Stimulated activated CD8-positive, alpha-beta memory T cell treated with anti-CD3 and anti-CD28 coated beads, Interleukin-12 subunit alpha, Interleukin-12 subunit beta, amount 100 ng/mL, for 4 hours (primary cell): ENCODE results near the gene CLCN6.
A peak's percentile ranks its signal among the peaks of the same experiment; 100 is the strongest.

Source experiments
- DNase-seq: peaks from one replicate; pipeline ENCODE4 v3.0.0-alpha.2; 2020; ENCODE audit warnings: low read depth

CLCN6 gene

GRCh38 chr1:11855430-11855829 lies 49.4 kb downstream of the CLCN6 start:
- DNase-seq, result no peak

GRCh38 chr1:11856698-11857097 lies 50.7 kb downstream of the CLCN6 start:
- no peak for DNase-seq

GRCh38 chr1:11857164-11857851 lies 51.3 kb downstream of the CLCN6 start:
- DNase-seq, result no peak

GRCh38 chr1:11858158-11858557 lies 52.2 kb downstream of the CLCN6 start:
- DNase-seq, result no peak

- DNase-seq, result no peak
Observed at GRCh38 chr1:11858613-11858967, 52.6 kb downstream of the CLCN6 start, which contains the start of gene NPPB. TSS of gene NPPB (minus strand) at chr1:11858945. CDS start at chr1:11858833, 112 bp downstream.

- peak; percentile 14 for DNase-seq
Observed at GRCh38 chr1:11858968-11859871, 53.2 kb downstream of the CLCN6 start.

GRCh38 chr1:11860083-11860482 lies 54.1 kb downstream of the CLCN6 start:
- DNase-seq, result no peak

- no peak for DNase-seq
Observed at GRCh38 chr1:11860587-11860986, 54.6 kb downstream of the CLCN6 start.

GRCh38 chr1:11862890-11863289 lies 56.9 kb downstream of the CLCN6 start:
- DNase-seq, result no peak

- no peak for DNase-seq
Observed at GRCh38 chr1:11868331-11868980, 62.5 kb downstream of the CLCN6 start.

GRCh38 chr1:11869104-11869503 lies 63.1 kb downstream of the CLCN6 start:
- DNase-seq, result no peak

GRCh38 chr1:11869650-11870207 lies 63.7 kb downstream of the CLCN6 start:
- DNase-seq, result no peak

- no peak for DNase-seq
Observed at GRCh38 chr1:11872545-11872944, 66.6 kb downstream of the CLCN6 start.

- no peak for DNase-seq
Observed at GRCh38 chr1:11873395-11874257, 67.6 kb downstream of the CLCN6 start.

GRCh38 chr1:11874258-11874562 lies 68.2 kb downstream of the CLCN6 start:
- no peak for DNase-seq

GRCh38 chr1:11874624-11875023 lies 68.6 kb downstream of the CLCN6 start:
- no peak for DNase-seq

GRCh38 chr1:11875094-11875493 lies 69.1 kb downstream of the CLCN6 start:
- no peak for DNase-seq

GRCh38 chr1:11877074-11877473 lies 71.1 kb downstream of the CLCN6 start:
- no peak for DNase-seq

- DNase-seq, result no peak
Observed at GRCh38 chr1:11878081-11878890, 72.3 kb downstream of the CLCN6 start.

- no peak for DNase-seq
Observed at GRCh38 chr1:11878891-11879190, 72.8 kb downstream of the CLCN6 start.
